Stimulated activated CD4-positive, alpha-beta T cell treated with anti-CD3 and anti-CD28 coated beads, Interleukin-2, amount 100 ng/mL, for 48 hours (primary cell): ENCODE results near the gene PNLDC1.

Source experiments
- DNase-seq, 2 donors: peaks; one replicate each; pipeline ENCODE4 v3.0.0-alpha.2; 2020

Gene PNLDC1

DNA sequence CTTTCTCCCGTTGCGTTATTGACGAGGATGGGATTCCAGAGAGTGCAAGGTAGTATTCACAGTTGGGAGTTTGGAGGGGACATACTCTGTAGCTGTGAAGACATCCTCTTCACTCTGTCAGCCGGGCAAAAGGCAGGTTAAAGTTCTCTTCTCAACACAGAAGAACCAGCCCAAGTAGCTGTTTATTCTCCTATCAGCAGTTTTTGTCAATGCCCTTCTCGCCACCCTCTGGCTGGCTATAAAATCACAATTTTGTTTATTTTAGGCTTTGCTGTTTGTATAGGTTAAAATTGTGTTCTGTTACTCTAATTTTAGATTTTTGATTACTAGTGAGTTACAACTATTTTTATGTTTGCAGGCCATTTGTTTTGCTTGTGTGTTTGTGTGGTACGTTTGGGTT lies 52.8 kb downstream of the PNLDC1 start:
- DNase-seq, result no peak

DNA sequence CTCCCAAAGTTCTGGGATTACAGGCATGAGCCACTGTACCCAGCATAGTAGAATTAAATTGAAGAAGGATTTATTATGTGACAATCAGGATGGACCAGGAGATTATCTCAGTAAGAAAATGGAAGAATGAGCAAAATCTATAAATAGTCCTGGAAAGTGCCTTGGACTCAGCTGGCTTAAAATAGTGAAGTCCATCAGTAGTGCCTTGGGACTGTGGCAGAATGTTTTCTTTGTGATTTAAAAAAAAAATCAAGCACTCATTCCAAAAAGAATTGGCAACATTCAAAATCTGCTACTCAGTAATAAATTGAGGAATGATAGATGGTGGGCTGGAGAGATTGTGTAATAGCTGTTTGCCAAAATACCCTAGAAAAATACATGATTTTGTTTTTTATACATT lies 53.7 kb downstream of the PNLDC1 start:
- no peak for DNase-seq

GRCh38 chr6:159854959-159855358 lies 54.9 kb downstream of the PNLDC1 start:
- DNase-seq, result no peak

DNA sequence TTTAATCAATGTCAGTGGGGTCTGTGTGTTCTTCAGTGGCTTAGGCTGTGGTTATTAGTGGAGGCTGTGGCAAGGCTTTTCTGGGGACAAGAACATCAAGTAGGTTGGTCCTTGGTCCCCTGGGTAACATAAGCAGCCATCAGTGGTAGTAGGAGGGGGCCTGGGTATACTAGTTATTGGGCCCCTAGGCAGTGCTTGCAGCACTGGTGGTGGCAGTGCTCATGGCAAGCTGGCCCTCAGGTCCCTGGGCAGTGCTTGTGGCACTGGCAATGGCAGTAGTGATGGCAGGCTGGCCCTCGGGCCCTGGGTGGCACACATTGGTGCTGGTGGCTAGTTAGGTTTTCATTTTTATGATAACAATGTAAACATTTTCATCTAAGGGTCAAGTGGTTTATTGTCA lies 58.2 kb downstream of the PNLDC1 start:
- no peak for DNase-seq

- no peak for DNase-seq
Measured at GRCh38 chr6:159860482-159860881, 60.4 kb downstream of the PNLDC1 start.

DNA sequence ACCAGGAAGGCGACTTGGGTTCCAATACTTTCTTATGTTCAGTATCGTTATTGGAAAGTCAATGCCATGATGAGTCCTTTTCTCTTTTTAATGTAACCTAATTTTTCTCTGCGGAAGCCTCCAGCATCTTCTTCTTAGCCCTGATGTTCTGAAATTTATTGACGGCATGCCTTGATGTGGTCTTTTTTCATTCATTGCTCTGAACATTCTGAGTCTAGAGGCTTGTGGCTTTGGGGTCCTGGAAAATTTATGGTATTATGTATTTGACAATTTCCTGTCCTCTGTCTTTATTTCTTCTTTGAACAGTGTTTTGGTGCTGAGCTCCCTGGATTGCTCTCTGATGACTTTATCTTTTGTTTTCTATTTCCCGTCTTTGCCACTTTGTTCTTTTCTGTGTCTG lies 62.0 kb downstream of the PNLDC1 start:
- no peak for DNase-seq

DNA sequence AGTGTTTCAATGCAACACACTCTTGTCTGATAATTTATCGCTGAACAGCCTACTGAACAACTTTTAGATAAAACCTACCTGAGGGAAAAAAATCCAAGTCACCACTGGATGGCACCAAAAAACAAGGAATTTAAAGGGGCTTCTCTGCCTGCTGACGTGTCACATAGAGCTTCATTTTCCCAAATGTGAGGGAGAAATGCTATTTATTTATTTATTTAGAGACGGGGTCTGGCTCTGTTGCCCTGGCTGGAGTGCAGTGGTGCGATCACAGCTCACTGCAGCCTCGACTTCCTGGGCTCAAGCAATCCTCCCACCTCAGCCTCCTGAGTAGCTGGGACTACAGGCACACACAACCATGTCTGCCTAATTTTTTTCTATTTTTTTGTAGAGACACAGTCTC lies 63.3 kb downstream of the PNLDC1 start:
- peak; percentile 5 to 24 for DNase-seq

DNA sequence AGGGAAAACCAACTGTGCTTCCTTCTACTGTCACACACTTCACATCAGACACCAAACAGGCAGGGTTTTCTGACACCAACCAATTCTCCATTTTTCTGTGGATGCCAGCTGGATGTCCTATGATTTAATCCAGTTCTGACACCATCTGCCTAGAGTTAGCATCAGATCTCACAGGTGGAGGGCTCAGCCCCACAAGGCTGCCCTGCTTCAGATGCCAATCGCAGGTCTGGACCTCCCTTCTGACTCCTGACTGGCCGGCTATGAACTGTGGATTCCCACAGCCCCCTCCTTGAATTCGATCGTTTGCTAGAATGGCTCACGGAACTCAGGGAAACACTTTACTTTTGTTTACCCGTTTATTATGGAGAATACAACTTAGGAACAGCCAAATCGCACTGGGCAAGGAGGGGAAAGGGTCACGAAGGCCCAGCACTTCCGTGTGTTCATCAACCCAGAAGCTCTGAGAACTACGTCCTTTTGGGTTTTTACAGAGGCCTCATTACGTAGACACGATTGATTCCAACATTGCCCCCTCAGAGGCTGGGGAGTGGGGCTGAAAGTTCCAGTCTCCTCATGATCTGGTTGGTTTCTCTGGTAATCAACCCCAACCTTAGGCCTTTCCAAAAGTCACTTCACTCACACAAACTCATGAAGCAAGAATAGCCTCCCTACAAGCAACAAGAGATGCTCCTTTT lies 65.3 kb downstream of the PNLDC1 start:
- no peak for DNase-seq

GRCh38 chr6:159866286-159867247 lies 66.5 kb downstream of the PNLDC1 start:
- DNase-seq, result no peak
